ENCODE measurements around the gene GNA15.

GNA15 gene

GRCh38 chr19:3186160-3186688, 50.4 kb downstream of the GNA15 start:
- TF ChIP-seq CTCF (conservative IDR thresholded peaks at IDR 0.05; ENCODE audit: low read depth, low read length), result no peak
- H3K4me3 ChIP-seq (ENCODE audit: low read length), result peak overlapping the region; percentile 82
- no peak for DNase-seq (ENCODE audit: low read depth)

GRCh38 chr19:3186891-3187661, 51.2 kb downstream of the GNA15 start:
- H3K4me3 ChIP-seq (ENCODE audit: low read length), result peak overlapping the region; percentile 82
- no peak for TF ChIP-seq CTCF (conservative IDR thresholded peaks at IDR 0.05; ENCODE audit: low read depth, low read length)
- DNase-seq (ENCODE audit: low read depth), result no peak

- no peak for TF ChIP-seq CTCF (conservative IDR thresholded peaks at IDR 0.05; ENCODE audit: low read depth, low read length)
- no peak for DNase-seq (ENCODE audit: low read depth)
- no peak overlapping the region for H3K4me3 ChIP-seq (ENCODE audit: low read length)
These were observed 52.1 kb downstream of the GNA15 start for GRCh38 chr19:3187662-3188511.

- DNase-seq (ENCODE audit: low read depth), result no peak
- no peak for TF ChIP-seq CTCF (conservative IDR thresholded peaks at IDR 0.05; ENCODE audit: low read depth, low read length)
- H3K4me3 ChIP-seq (ENCODE audit: low read length), result no peak overlapping the region
These were observed 53.1 kb downstream of the GNA15 start for GRCh38 chr19:3188627-3189596.

- TF ChIP-seq CTCF (conservative IDR thresholded peaks at IDR 0.05; ENCODE audit: low read depth, low read length), result no peak
- no peak overlapping the region for H3K4me3 ChIP-seq (ENCODE audit: low read length)
- DNase-seq (ENCODE audit: low read depth), result no peak
These were observed 54.1 kb downstream of the GNA15 start for GRCh38 chr19:3189702-3190469.

- H3K4me3 ChIP-seq (ENCODE audit: low read length), result no peak overlapping the region
- no peak for DNase-seq (ENCODE audit: low read depth)
- TF ChIP-seq CTCF (conservative IDR thresholded peaks at IDR 0.05; ENCODE audit: low read depth, low read length), result no peak
These were observed 54.6 kb downstream of the GNA15 start for GRCh38 chr19:3190470-3190770.

All from retinal pigment epithelial cell (primary cell).